ENCODE results near the gene CLSTN2.

CLSTN2 gene

GRCh38 chr3:140467796-140468315, 532.9 kb downstream of the CLSTN2 start:
- Histone ChIP-seq H3K4me3 (ENCODE audit: extremely low read depth, insufficient read depth, low read length, poor library complexity, severe bottlenecking) (no peak overlapping the region), H3K36me3 (ENCODE audit: control insufficient read depth, insufficient read depth, low read length) (no peaks in the 10 kb centered on the region), H3K27ac (ENCODE audit: low read depth, low read length, severe bottlenecking) (no peak overlapping the region), H3K4me1 (ENCODE audit: control insufficient read depth, insufficient read depth, low read length, poor library complexity, severe bottlenecking) (peaks cover 6% of the 10 kb centered on the region), H3K9me3 (ENCODE audit: control insufficient read depth, low read length) (no peaks in the 10 kb centered on the region)

GRCh38 chr3:140468407-140468806, 533.4 kb downstream of the CLSTN2 start:
- Histone ChIP-seq H3K36me3 (ENCODE audit: control insufficient read depth, insufficient read depth, low read length) (no peaks in the 10 kb centered on the region), H3K4me1 (ENCODE audit: control insufficient read depth, insufficient read depth, low read length, poor library complexity, severe bottlenecking) (peaks cover 6% of the 10 kb centered on the region), H3K9me3 (ENCODE audit: control insufficient read depth, low read length) (no peaks in the 10 kb centered on the region), H3K4me3 (ENCODE audit: extremely low read depth, insufficient read depth, low read length, poor library complexity, severe bottlenecking) (no peak overlapping the region), H3K27ac (ENCODE audit: low read depth, low read length, severe bottlenecking) (no peak overlapping the region)
- 95 to 100% methylated on average over 4 to 6 of the region's 7 CpGs for WGBS, 2 experiments (ENCODE audit: insufficient coverage in 2 of 2)

GRCh38 chr3:140469491-140469890, 534.5 kb downstream of the CLSTN2 start:
- Histone ChIP-seq H3K4me3 (ENCODE audit: extremely low read depth, insufficient read depth, low read length, poor library complexity, severe bottlenecking) (no peak overlapping the region), H3K9me3 (ENCODE audit: control insufficient read depth, low read length) (no peaks in the 10 kb centered on the region), H3K36me3 (ENCODE audit: control insufficient read depth, insufficient read depth, low read length) (no peaks in the 10 kb centered on the region), H3K27ac (ENCODE audit: low read depth, low read length, severe bottlenecking) (no peak overlapping the region), H3K4me1 (ENCODE audit: control insufficient read depth, insufficient read depth, low read length, poor library complexity, severe bottlenecking) (peaks cover 6% of the 10 kb centered on the region)
- 93 to 100% methylated on average over 3 of the region's 4 CpGs for WGBS, 2 experiments (ENCODE audit: insufficient coverage in 2 of 2)

- Histone ChIP-seq H3K36me3 (ENCODE audit: control insufficient read depth, insufficient read depth, low read length) (no peaks in the 10 kb centered on the region), H3K4me3 (ENCODE audit: extremely low read depth, insufficient read depth, low read length, poor library complexity, severe bottlenecking) (no peak overlapping the region), H3K27ac (ENCODE audit: low read depth, low read length, severe bottlenecking) (no peak overlapping the region), H3K9me3 (ENCODE audit: control insufficient read depth, low read length) (no peaks in the 10 kb centered on the region), H3K4me1 (ENCODE audit: control insufficient read depth, insufficient read depth, low read length, poor library complexity, severe bottlenecking) (peaks cover 6% of the 10 kb centered on the region)
- 57 to 61% methylated on average over 3 to 4 of the region's 4 CpGs for WGBS, 2 experiments (ENCODE audit: insufficient coverage in 2 of 2)
Measured at GRCh38 chr3:140470211-140470610, 535.2 kb downstream of the CLSTN2 start.

GRCh38 chr3:140470962-140471361, 536.0 kb downstream of the CLSTN2 start:
- Histone ChIP-seq H3K27ac (ENCODE audit: low read depth, low read length, severe bottlenecking) (no peak overlapping the region), H3K36me3 (ENCODE audit: control insufficient read depth, insufficient read depth, low read length) (no peaks in the 10 kb centered on the region), H3K9me3 (ENCODE audit: control insufficient read depth, low read length) (no peaks in the 10 kb centered on the region), H3K4me1 (ENCODE audit: control insufficient read depth, insufficient read depth, low read length, poor library complexity, severe bottlenecking) (peaks cover 6% of the 10 kb centered on the region), H3K4me3 (ENCODE audit: extremely low read depth, insufficient read depth, low read length, poor library complexity, severe bottlenecking) (no peak overlapping the region)
- 100% methylated on average over 2 of the region's 2 CpGs; no CpG with 5 or more reads in 1 of the 2 experiments for WGBS, 2 experiments (ENCODE audit: insufficient coverage in 2 of 2)

- Histone ChIP-seq H3K9me3 (ENCODE audit: control insufficient read depth, low read length) (no peaks in the 10 kb centered on the region), H3K4me1 (ENCODE audit: control insufficient read depth, insufficient read depth, low read length, poor library complexity, severe bottlenecking) (peaks cover 3% of the 10 kb centered on the region), H3K36me3 (ENCODE audit: control insufficient read depth, insufficient read depth, low read length) (no peaks in the 10 kb centered on the region), H3K27ac (ENCODE audit: low read depth, low read length, severe bottlenecking) (no peak overlapping the region), H3K4me3 (ENCODE audit: extremely low read depth, insufficient read depth, low read length, poor library complexity, severe bottlenecking) (no peak overlapping the region)
- 75% methylated on average over 1 of the region's 3 CpGs; no CpG with 5 or more reads in 1 of the 2 experiments for WGBS, 2 experiments (ENCODE audit: insufficient coverage in 2 of 2)
Measured at GRCh38 chr3:140472306-140473020, 537.5 kb downstream of the CLSTN2 start.

GRCh38 chr3:140487566-140487965, 552.6 kb downstream of the CLSTN2 start:
- H3K27ac ChIP-seq (ENCODE audit: low read depth, low read length, severe bottlenecking): no peak overlapping the region
- H3K4me1 ChIP-seq (ENCODE audit: control insufficient read depth, insufficient read depth, low read length, poor library complexity, severe bottlenecking): no peaks in the 10 kb centered on the region
- 80% methylated on average over 1 of the region's 1 CpG; no CpG with 5 or more reads in 1 of the 2 experiments for WGBS, 2 experiments (ENCODE audit: insufficient coverage in 2 of 2)
- H3K4me3 ChIP-seq (ENCODE audit: extremely low read depth, insufficient read depth, low read length, poor library complexity, severe bottlenecking): no peak overlapping the region
- H3K9me3 ChIP-seq (ENCODE audit: control insufficient read depth, low read length): peaks cover 11% of the 10 kb centered on the region
- no peaks in the 10 kb centered on the region for H3K36me3 ChIP-seq (ENCODE audit: control insufficient read depth, insufficient read depth, low read length)

- 83 to 100% methylated on average over 1 of the region's 1 CpG for WGBS, 2 experiments (ENCODE audit: insufficient coverage in 2 of 2)
- Histone ChIP-seq H3K36me3 (ENCODE audit: control insufficient read depth, insufficient read depth, low read length) (no peaks in the 10 kb centered on the region), H3K27ac (ENCODE audit: low read depth, low read length, severe bottlenecking) (no peak overlapping the region)
Measured at GRCh38 chr3:140493271-140493670, 558.3 kb downstream of the CLSTN2 start.

GRCh38 chr3:140494970-140495369, 560.0 kb downstream of the CLSTN2 start:
- 94% methylated on average over 2 of the region's 2 CpGs; no CpG with 5 or more reads in 1 of the 2 experiments for WGBS, 2 experiments (ENCODE audit: insufficient coverage in 2 of 2)
- Histone ChIP-seq H3K4me1 (ENCODE audit: control insufficient read depth, insufficient read depth, low read length, poor library complexity, severe bottlenecking) (no peaks in the 10 kb centered on the region), H3K9me3 (ENCODE audit: control insufficient read depth, low read length) (no peaks in the 10 kb centered on the region), H3K4me3 (ENCODE audit: extremely low read depth, insufficient read depth, low read length, poor library complexity, severe bottlenecking) (no peak overlapping the region), H3K27ac (ENCODE audit: low read depth, low read length, severe bottlenecking) (no peak overlapping the region), H3K36me3 (ENCODE audit: control insufficient read depth, insufficient read depth, low read length) (no peaks in the 10 kb centered on the region)

More at GRCh38 chr3:140493271-140493670, 558.3 kb downstream of the CLSTN2 start:
- Histone ChIP-seq H3K9me3 (ENCODE audit: control insufficient read depth, low read length) (no peaks in the 10 kb centered on the region), H3K4me1 (ENCODE audit: control insufficient read depth, insufficient read depth, low read length, poor library complexity, severe bottlenecking) (no peaks in the 10 kb centered on the region), H3K4me3 (ENCODE audit: extremely low read depth, insufficient read depth, low read length, poor library complexity, severe bottlenecking) (no peak overlapping the region)

GRCh38 chr3:140497331-140497730, 562.3 kb downstream of the CLSTN2 start:
- H3K27ac ChIP-seq (ENCODE audit: low read depth, low read length, severe bottlenecking): no peak overlapping the region
- no peak overlapping the region for H3K4me3 ChIP-seq (ENCODE audit: extremely low read depth, insufficient read depth, low read length, poor library complexity, severe bottlenecking)
- 92 to 95% methylated on average over 11 of the region's 11 CpGs for WGBS, 2 experiments (ENCODE audit: insufficient coverage in 2 of 2)
- no peaks in the 10 kb centered on the region for H3K36me3 ChIP-seq (ENCODE audit: control insufficient read depth, insufficient read depth, low read length)
- no peaks in the 10 kb centered on the region for H3K9me3 ChIP-seq (ENCODE audit: control insufficient read depth, low read length)
- peaks cover 6% of the 10 kb centered on the region for H3K4me1 ChIP-seq (ENCODE audit: control insufficient read depth, insufficient read depth, low read length, poor library complexity, severe bottlenecking)

GRCh38 chr3:140499114-140499757, 564.3 kb downstream of the CLSTN2 start:
- WGBS, 2 experiments (ENCODE audit: insufficient coverage in 2 of 2): 73 to 83% methylated on average over 1 of the region's 1 CpG
- H3K9me3 ChIP-seq (ENCODE audit: control insufficient read depth, low read length): no peaks in the 10 kb centered on the region
- no peak overlapping the region for H3K4me3 ChIP-seq (ENCODE audit: extremely low read depth, insufficient read depth, low read length, poor library complexity, severe bottlenecking)
- H3K4me1 ChIP-seq (ENCODE audit: control insufficient read depth, insufficient read depth, low read length, poor library complexity, severe bottlenecking): peaks cover 6% of the 10 kb centered on the region
- no peak overlapping the region for H3K27ac ChIP-seq (ENCODE audit: low read depth, low read length, severe bottlenecking)
- H3K36me3 ChIP-seq (ENCODE audit: control insufficient read depth, insufficient read depth, low read length): no peaks in the 10 kb centered on the region
